Upper lobe of left lung (tissue), 4 donors: ENCODE measurements around the gene CRPPA.

Experiments used
- CTCF ChIP-seq, 6 experiments: fragments of 450-650 bp in 4 of 6; fragments of 200-600 bp in 2 of 6; sonication (generic) in 2 of 6; IDR thresholded peaks; one replicate each; pipeline ENCODE4 v1.5.1; 2016 to 2019; ENCODE audit warnings: antibody characterized with exemption in 6 of 6
- EP300 ChIP-seq, 4 donors: sonication (generic); formaldehyde crosslinking; IDR thresholded peaks; one replicate each; pipeline ENCODE4 v1.5.1; 2017; ENCODE audit warnings: antibody characterized with exemption in 4 of 4, control low read depth in 2 of 4
- POLR2A ChIP-seq, 4 donors: fragments of 450-650 bp; IDR thresholded peaks; one replicate each; pipeline ENCODE4 v1.5.1; 2016 to 2017; ENCODE audit warnings: antibody characterized with exemption in 4 of 4, mild to moderate bottlenecking in 2 of 4
- POLR2AphosphoS5 ChIP-seq, 2 donors: sonication (generic); formaldehyde crosslinking; IDR thresholded peaks; one replicate each; pipeline ENCODE4 v1.5.1; 2017; ENCODE audit warnings: antibody characterized with exemption in 2 of 2

GRCh38 chr7:16396766-16397500 is 24.4 kb downstream of the CRPPA start:
- TF ChIP-seq POLR2A (IDR thresholded peaks at IDR 0.05) = no peak
- TF ChIP-seq CTCF (IDR thresholded peaks at IDR 0.05) = no peak
- no peak for TF ChIP-seq EP300 (IDR thresholded peaks at IDR 0.05)
- no peak for TF ChIP-seq POLR2AphosphoS5 (IDR thresholded peaks at IDR 0.05)
